Measurements from ENCODE around the gene SERPINA1.

Gene SERPINA1

GRCh38 chr14:94344389-94344788 lies 44.0 kb downstream of the SERPINA1 start:
- DNase-seq, result no peak

- no peak for DNase-seq
These were observed 45.0 kb downstream of the SERPINA1 start for GRCh38 chr14:94343238-94344005.

GRCh38 chr14:94342334-94342934 lies 46.0 kb downstream of the SERPINA1 start:
- DNase-seq, result peak in 1 of 2 donors; percentile 12

GRCh38 chr14:94341656-94342333 lies 46.6 kb downstream of the SERPINA1 start:
- DNase-seq, result no peak

GRCh38 chr14:94340533-94340932 lies 47.9 kb downstream of the SERPINA1 start:
- no peak for DNase-seq

- no peak for DNase-seq
These were observed 50.4 kb downstream of the SERPINA1 start for GRCh38 chr14:94338023-94338422.

GRCh38 chr14:94337274-94337673 lies 51.1 kb downstream of the SERPINA1 start:
- DNase-seq, result no peak

- DNase-seq, result no peak
These were observed 53.5 kb downstream of the SERPINA1 start for GRCh38 chr14:94334872-94335271.

- DNase-seq, result no peak
These were observed 55.8 kb downstream of the SERPINA1 start for GRCh38 chr14:94332587-94332986.

GRCh38 chr14:94332063-94332583 lies 56.3 kb downstream of the SERPINA1 start:
- DNase-seq, result no peak

- DNase-seq, result no peak
These were observed 56.9 kb downstream of the SERPINA1 start for GRCh38 chr14:94331462-94331861.

GRCh38 chr14:94330857-94331256 lies 57.5 kb downstream of the SERPINA1 start:
- no peak for DNase-seq

GRCh38 chr14:94330432-94330831 lies 58.0 kb downstream of the SERPINA1 start:
- no peak for DNase-seq

- DNase-seq, result no peak
These were observed 58.5 kb downstream of the SERPINA1 start for GRCh38 chr14:94329857-94330256.

GRCh38 chr14:94328196-94328595 lies 60.2 kb downstream of the SERPINA1 start:
- DNase-seq, result no peak
